GM12878 (cell line): ENCODE measurements around the gene PADI2.

Source experiments
- BCL3 ChIP-seq: IDR thresholded peaks from 2 replicates; pipeline ENCODE4 v1.6.1; 2011; ENCODE audit warnings: borderline replicate concordance, low read depth, mild to moderate bottlenecking, moderate library complexity, low read length; ENCODE audit not compliant: insufficient read depth, poor library complexity, severe bottlenecking
- CHD1 ChIP-seq: IDR thresholded peaks from 2 replicates; pipeline ENCODE4 v1.6.1; 2012; ENCODE audit warnings: low read depth, low read length, improper control_type of control experiment
- CHD2 ChIP-seq: IDR thresholded peaks from 2 replicates; pipeline ENCODE4 v1.6.1; 2011; ENCODE audit warnings: low read depth, low read length, improper control_type of control experiment, borderline replicate concordance
- CREB1 ChIP-seq: IDR thresholded peaks from 2 replicates; pipeline ENCODE4 v1.6.1; 2012; ENCODE audit warnings: low read depth, mild to moderate bottlenecking, inconsistent platforms
- EED ChIP-seq: sonication (generic); IDR thresholded peaks from 2 replicates; pipeline ENCODE4 v1.6.1; 2016; ENCODE audit warnings: antibody characterized with exemption, low read depth
- EGR1 ChIP-seq, 2 experiments: IDR thresholded peaks; 1 replicate in 1 of 2; 2 replicates in 1 of 2; pipeline ENCODE4 v1.6.1; 2011 to 2012; ENCODE audit warnings: low read depth in 2 of 2, low read length in 2 of 2, borderline replicate concordance in 1 of 2, mild to moderate bottlenecking in 1 of 2, moderate library complexity in 1 of 2
- EZH2 ChIP-seq: IDR thresholded peaks from 2 replicates; pipeline ENCODE4 v1.6.1; 2012; ENCODE audit warnings: low read depth, mild to moderate bottlenecking, control low read depth, inconsistent platforms, low read length, borderline replicate concordance; ENCODE audit not compliant: control insufficient read depth
- LARP7 ChIP-seq: fragments of 450-650 bp; IDR thresholded peaks from 2 replicates; pipeline ENCODE4 v1.6.1; 2017; ENCODE audit warnings: mild to moderate bottlenecking
- MAX ChIP-seq: IDR thresholded peaks from 2 replicates; pipeline ENCODE4 v1.6.1; 2012; ENCODE audit warnings: low read depth, low read length, improper control_type of control experiment
- RBBP5 ChIP-seq: fragments of 200-600 bp; sonication (generic); conservative IDR thresholded peaks from 2 replicates; pipeline ENCODE4 v1.6.1; 2016
- TCF3 ChIP-seq: IDR thresholded peaks from 2 replicates; pipeline ENCODE4 v1.6.1; 2012; ENCODE audit warnings: low read depth, mild to moderate bottlenecking, low read length, borderline replicate concordance; ENCODE audit not compliant: insufficient read depth
- USF2 ChIP-seq: IDR thresholded peaks from 2 replicates; pipeline ENCODE4 v1.6.1; 2011; ENCODE audit warnings: low read depth, low read length, improper control_type of control experiment, borderline replicate concordance
- ZNF687 ChIP-seq: fragments of 450-650 bp; IDR thresholded peaks from 2 replicates; pipeline ENCODE4 v1.6.1; 2017; ENCODE audit warnings: mild to moderate bottlenecking, moderate library complexity

- TF ChIP-seq MAX (no peak), CHD1 (no peak), CREB1 (no peak), RBBP5 (no peak), CHD2 (no peak), ZNF687 (no peak), EGR1 (IDR thresholded peaks at IDR 0.05; ENCODE audit: borderline replicate concordance in 1 of 2, low read depth in 2 of 2, low read length in 2 of 2) (no peak), EZH2 (no peak), EED (no peak), LARP7 (no peak), BCL3 (no peak), TCF3 (no peak), USF2 (no peak)
These were observed 48.5 kb upstream of the PADI2 start for GRCh38 chr1:17167786-17168090.
